Osteocyte (in vitro differentiated cells): ENCODE results near the gene TTC39B. TPM values are rescaled to one million over a fixed set of nuclear protein-coding genes. Genes with fewer than 3 reads are reported as not detected.

Experiments
- DNase-seq: peaks from one replicate; pipeline ENCODE4 v3.0.0; 2021; ENCODE audit warnings: mixed read lengths; ENCODE audit not compliant: unreplicated experiment; ENCODE audit errors: extremely low spot score
- H3K27ac Mint-ChIP-seq: one replicate; pipeline ENCODE4 v1.8.0; 2021; ENCODE audit warnings: mild to moderate bottlenecking, mixed read lengths; ENCODE audit not compliant: unreplicated experiment
- H3K27me3 Mint-ChIP-seq: one replicate; pipeline ENCODE4 v1.8.0; 2021; ENCODE audit warnings: mixed read lengths; ENCODE audit not compliant: unreplicated experiment
- H3K36me3 Mint-ChIP-seq: one replicate; pipeline ENCODE4 v1.8.0; 2021; ENCODE audit warnings: mixed read lengths; ENCODE audit not compliant: unreplicated experiment
- H3K4me1 Mint-ChIP-seq: one replicate; pipeline ENCODE4 v1.8.0; 2021; ENCODE audit warnings: mixed read lengths; ENCODE audit not compliant: unreplicated experiment
- H3K4me3 Mint-ChIP-seq: one replicate; pipeline ENCODE4 v1.8.0; 2021; ENCODE audit warnings: mild to moderate bottlenecking, moderate library complexity, mixed read lengths; ENCODE audit not compliant: unreplicated experiment
- H3K9me3 Mint-ChIP-seq: one replicate; pipeline ENCODE4 v1.8.0; 2021; ENCODE audit warnings: mixed read lengths; ENCODE audit not compliant: unreplicated experiment
- total RNA-seq: library from RNA; stranded (reverse); gene quantifications from 2 replicates; pipeline ENCODE4 v1.2.1, GENCODE V29; 2021
- TF ChIP-seq, protein P1 (sequence below): fragments of 200-600 bp; sonication (generic); IDR thresholded peaks from 2 replicates; pipeline ENCODE4 v1.5.0; 2021; ENCODE audit warnings: antibody characterized with exemption, mild to moderate bottlenecking, moderate library complexity

TTC39B gene
- total RNA-seq, 1 donor from 2014 or later: 25.5 TPM

GRCh38 chr9:15187589-15187988, 119.4 kb downstream of the TTC39B start:
- Mint-ChIP-seq H3K27me3 (no peaks in the 10 kb centered on the region), H3K27ac (no peak overlapping the region), H3K4me1 (no peaks in the 10 kb centered on the region), H3K9me3 (no peaks in the 10 kb centered on the region), H3K36me3 (peaks cover 72% of the 10 kb centered on the region), H3K4me3 (no peak overlapping the region)
- TF ChIP-seq, protein P1, sequence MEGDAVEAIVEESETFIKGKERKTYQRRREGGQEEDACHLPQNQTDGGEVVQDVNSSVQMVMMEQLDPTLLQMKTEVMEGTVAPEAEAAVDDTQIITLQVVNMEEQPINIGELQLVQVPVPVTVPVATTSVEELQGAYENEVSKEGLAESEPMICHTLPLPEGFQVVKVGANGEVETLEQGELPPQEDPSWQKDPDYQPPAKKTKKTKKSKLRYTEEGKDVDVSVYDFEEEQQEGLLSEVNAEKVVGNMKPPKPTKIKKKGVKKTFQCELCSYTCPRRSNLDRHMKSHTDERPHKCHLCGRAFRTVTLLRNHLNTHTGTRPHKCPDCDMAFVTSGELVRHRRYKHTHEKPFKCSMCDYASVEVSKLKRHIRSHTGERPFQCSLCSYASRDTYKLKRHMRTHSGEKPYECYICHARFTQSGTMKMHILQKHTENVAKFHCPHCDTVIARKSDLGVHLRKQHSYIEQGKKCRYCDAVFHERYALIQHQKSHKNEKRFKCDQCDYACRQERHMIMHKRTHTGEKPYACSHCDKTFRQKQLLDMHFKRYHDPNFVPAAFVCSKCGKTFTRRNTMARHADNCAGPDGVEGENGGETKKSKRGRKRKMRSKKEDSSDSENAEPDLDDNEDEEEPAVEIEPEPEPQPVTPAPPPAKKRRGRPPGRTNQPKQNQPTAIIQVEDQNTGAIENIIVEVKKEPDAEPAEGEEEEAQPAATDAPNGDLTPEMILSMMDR: no peak
- DNase-seq: no peak

DNA sequence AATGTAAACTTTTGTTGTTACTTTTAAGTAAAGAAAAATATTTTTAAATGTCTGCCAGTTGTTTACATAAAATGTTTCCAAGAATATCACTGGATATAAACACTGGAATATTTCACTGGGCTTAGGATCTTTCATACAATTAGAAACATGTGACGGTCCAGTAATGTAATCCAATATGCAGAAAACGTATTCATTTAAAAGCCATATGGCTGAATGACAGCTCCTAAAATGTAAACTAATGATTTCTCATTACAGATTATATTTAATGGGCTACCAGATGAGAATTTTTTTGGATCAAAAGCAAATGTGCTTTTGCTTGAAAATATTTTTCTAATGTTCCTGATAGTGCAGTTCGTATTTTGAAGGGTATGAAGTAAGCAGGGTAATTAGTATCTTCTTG, 124.3 kb downstream of the TTC39B start:
- Mint-ChIP-seq H3K27me3 (no peaks in the 10 kb centered on the region), H3K27ac (no peak overlapping the region), H3K9me3 (no peaks in the 10 kb centered on the region), H3K4me1 (no peaks in the 10 kb centered on the region), H3K4me3 (no peak overlapping the region), H3K36me3 (peaks cover 61% of the 10 kb centered on the region)
- TF ChIP-seq, protein P1: no peak
- DNase-seq: no peak

DNA sequence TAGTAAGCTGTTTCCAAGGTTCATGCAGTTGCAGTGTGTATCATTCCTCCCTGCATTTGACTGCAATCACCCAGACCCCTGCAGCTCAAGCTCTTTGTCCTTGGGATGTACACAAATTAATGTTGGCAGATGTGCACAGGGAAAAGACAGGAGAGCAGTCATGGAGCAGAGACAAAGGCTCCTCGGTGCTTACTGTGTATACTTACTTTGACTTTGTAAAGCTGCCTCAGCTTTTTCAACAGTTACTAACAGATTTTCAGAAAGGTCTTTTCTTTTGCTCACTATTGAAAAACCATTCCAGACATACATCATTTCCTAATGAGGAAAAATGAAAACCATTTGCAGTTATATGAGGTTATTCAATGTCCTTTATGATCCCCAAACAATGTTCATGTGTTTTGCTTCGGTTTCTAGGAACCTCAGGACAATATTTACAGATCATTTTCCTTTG, 124.9 kb downstream of the TTC39B start:
- DNase-seq: no peak
- TF ChIP-seq, protein P1: no peak
- no peak overlapping the region for H3K27ac Mint-ChIP-seq
- no peaks in the 10 kb centered on the region for H3K27me3 Mint-ChIP-seq
- no peaks in the 10 kb centered on the region for H3K4me1 Mint-ChIP-seq
- H3K36me3 Mint-ChIP-seq: peaks cover 62% of the 10 kb centered on the region
- no peaks in the 10 kb centered on the region for H3K9me3 Mint-ChIP-seq
- H3K4me3 Mint-ChIP-seq: no peak overlapping the region

GRCh38 chr9:15180124-15180523, 126.9 kb downstream of the TTC39B start:
- DNase-seq: no peak
- TF ChIP-seq, protein P1: no peak
- Mint-ChIP-seq H3K27ac (no peak overlapping the region), H3K36me3 (peaks cover 60% of the 10 kb centered on the region), H3K9me3 (no peaks in the 10 kb centered on the region), H3K4me1 (no peaks in the 10 kb centered on the region), H3K27me3 (no peaks in the 10 kb centered on the region), H3K4me3 (no peak overlapping the region)

- H3K4me3 Mint-ChIP-seq: no peak overlapping the region
- H3K4me1 Mint-ChIP-seq: no peaks in the 10 kb centered on the region
- TF ChIP-seq, protein P1: no peak
- no peaks in the 10 kb centered on the region for H3K27me3 Mint-ChIP-seq
- no peak for DNase-seq
- no peak overlapping the region for H3K27ac Mint-ChIP-seq
- no peaks in the 10 kb centered on the region for H3K9me3 Mint-ChIP-seq
- peaks cover 62% of the 10 kb centered on the region for H3K36me3 Mint-ChIP-seq
Observed at GRCh38 chr9:15178631-15179030, 128.4 kb downstream of the TTC39B start.
